ENCODE data around the gene ZFAND6. TPM values are rescaled to one million over a fixed set of nuclear protein-coding genes. Genes with fewer than 3 reads are reported as not detected.

The ZFAND6 gene
- total RNA-seq, 4 donors from 2014 or later = 71.1 to 102 (median 82.5) TPM

DNA sequence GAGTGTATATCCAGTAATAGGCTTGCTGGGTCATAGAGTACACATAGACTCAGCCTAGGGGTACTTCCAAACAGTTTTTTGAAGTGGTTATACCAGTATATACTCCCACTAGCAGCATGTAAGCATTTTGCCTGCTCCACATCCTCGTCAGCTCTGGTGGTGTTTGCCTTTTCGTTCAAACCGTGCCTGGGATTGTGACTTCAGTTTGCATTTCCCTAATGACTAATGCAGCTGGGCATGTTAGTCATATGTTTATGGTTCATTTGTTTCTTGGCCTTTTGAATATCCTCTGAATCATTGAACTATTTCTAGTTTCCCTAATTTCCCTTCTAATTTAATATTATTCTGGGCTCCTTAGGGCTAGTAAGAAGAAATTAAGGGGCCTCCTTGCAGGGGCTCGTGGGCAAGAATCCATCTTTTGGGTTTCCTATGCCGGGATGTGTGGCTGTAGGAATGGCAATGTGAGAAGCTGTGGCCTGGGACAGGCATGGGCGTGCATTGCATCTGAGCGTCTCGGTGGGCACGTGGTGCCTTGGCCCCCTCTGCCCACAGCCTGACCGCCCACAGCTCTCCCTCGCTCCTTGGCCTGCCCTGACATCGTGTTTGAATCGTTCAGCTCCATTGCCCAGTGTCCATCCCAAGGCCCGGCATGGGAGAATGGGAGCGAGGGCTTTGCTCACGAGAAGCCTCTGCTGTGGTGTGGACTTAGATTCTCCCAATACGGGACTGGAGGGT lies 119.7 kb downstream of the ZFAND6 start:
- Histone ChIP-seq H3K9me3 (no peaks in the 10 kb centered on the region), H3K4me1 (peaks cover 0 to 22% (median 15%) of the 10 kb centered on the region in 3 donors), H3K27ac (peak overlapping the region in 3 of 4 donors; percentile 42 to 63 (median 60)), H3K36me3 (peaks cover 0 to 85% (median 0%) of the 10 kb centered on the region in 3 donors), H3K27me3 (no peaks in the 10 kb centered on the region), H3K4me3 (no peak overlapping the region)
- 31 to 67% methylated on average over 4 to 15 of the region's 17 CpGs for WGBS, 2 donors
- no peak for DNase-seq
- no peak for TF ChIP-seq CTCF (IDR thresholded peaks at IDR 0.05)
- no peak for TF ChIP-seq POLR2A (IDR thresholded peaks at IDR 0.05)
- intact Hi-C loops (cut with DNase I) = no loop called here

GRCh38 chr15:80179935-80180334 lies 120.5 kb downstream of the ZFAND6 start:
- Histone ChIP-seq H3K4me1 (peaks cover 0 to 22% (median 10%) of the 10 kb centered on the region in 3 donors), H3K9me3 (no peaks in the 10 kb centered on the region), H3K36me3 (peaks cover 0 to 87% (median 0%) of the 10 kb centered on the region in 3 donors), H3K27ac (no peak overlapping the region), H3K27me3 (no peaks in the 10 kb centered on the region), H3K4me3 (no peak overlapping the region)
- intact Hi-C loops (cut with DNase I) = no loop called here
- WGBS, 2 donors = 90 to 94% methylated on average over 3 to 8 of the region's 16 CpGs
- no peak for DNase-seq
- no peak for TF ChIP-seq POLR2A (IDR thresholded peaks at IDR 0.05)
- no peak for TF ChIP-seq CTCF (IDR thresholded peaks at IDR 0.05)

DNA sequence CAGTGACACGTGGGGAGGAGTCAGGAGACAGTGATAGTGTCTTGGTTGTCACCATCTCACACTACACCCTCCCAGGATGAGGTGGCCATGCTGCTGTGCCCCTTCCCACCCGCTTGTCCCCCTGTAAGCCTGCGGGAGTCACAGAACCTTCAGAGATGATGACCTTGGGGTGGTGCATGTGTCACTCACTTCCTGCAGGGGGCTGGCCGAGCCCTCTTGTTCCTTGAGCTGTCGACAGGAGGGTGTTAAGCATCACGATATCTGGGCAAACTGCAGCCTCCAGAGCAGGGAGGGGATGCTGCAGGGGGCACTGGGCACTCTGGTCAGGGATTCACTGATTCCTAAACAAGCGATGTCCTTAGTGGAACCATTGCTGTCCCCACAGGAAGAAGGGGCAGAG lies 121.0 kb downstream of the ZFAND6 start:
- Histone ChIP-seq H3K4me1 (peaks cover 0 to 22% (median 10%) of the 10 kb centered on the region in 3 donors), H3K4me3 (no peak overlapping the region), H3K36me3 (peaks cover 0 to 87% (median 0%) of the 10 kb centered on the region in 3 donors), H3K27me3 (no peaks in the 10 kb centered on the region), H3K9me3 (no peaks in the 10 kb centered on the region), H3K27ac (no peak overlapping the region)
- TF ChIP-seq CTCF (IDR thresholded peaks at IDR 0.05) = no peak
- no peak for TF ChIP-seq POLR2A (IDR thresholded peaks at IDR 0.05)
- intact Hi-C loops (cut with DNase I) = no loop called here
- 78 to 83% methylated on average over 4 to 6 of the region's 7 CpGs for WGBS, 2 donors
- no peak for DNase-seq

DNA sequence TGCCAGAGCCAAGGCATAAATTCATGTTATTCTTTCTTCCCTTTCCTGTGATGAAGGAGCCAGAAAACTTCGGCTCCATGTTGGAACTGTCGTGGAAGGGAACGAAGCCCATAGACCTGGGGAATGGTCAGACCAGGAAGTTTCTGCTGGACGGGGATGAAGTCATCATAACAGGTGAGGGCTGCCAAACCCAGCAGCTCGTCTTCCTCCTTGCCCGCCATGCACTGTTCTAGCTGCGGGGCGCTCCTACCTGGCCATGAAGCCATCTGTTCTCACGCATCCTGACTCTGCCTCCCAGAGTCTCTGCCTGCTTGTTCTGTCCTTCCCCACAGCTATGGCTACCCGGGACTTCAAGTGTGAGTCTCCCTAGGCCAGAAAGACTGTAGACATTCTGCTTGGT lies 121.5 kb downstream of the ZFAND6 start:
- peaks cover 0 to 22% (median 10%) of the 10 kb centered on the region in 3 donors for H3K4me1 ChIP-seq
- TF ChIP-seq POLR2A (IDR thresholded peaks at IDR 0.05) = no peak
- no peak for TF ChIP-seq CTCF (IDR thresholded peaks at IDR 0.05)
- WGBS, 2 donors = 78 to 81% methylated on average over 4 to 6 of the region's 10 CpGs
- DNase-seq = no peak
- no peak overlapping the region for H3K4me3 ChIP-seq
- intact Hi-C loops (cut with DNase I) = no loop called here
- H3K27ac ChIP-seq = no peak overlapping the region
- no peaks in the 10 kb centered on the region for H3K9me3 ChIP-seq
- peaks cover 0 to 88% (median 0%) of the 10 kb centered on the region in 3 donors for H3K36me3 ChIP-seq
- H3K27me3 ChIP-seq = no peaks in the 10 kb centered on the region

- H3K27ac ChIP-seq = no peak overlapping the region
- DNase-seq = no peak
- H3K4me1 ChIP-seq = peaks cover 0 to 22% (median 10%) of the 10 kb centered on the region in 3 donors
- 43 to 46% methylated on average over 5 of the region's 5 CpGs for WGBS, 2 donors
- H3K9me3 ChIP-seq = no peaks in the 10 kb centered on the region
- peaks cover 0 to 89% (median 3%) of the 10 kb centered on the region in 3 donors for H3K36me3 ChIP-seq
- TF ChIP-seq CTCF (IDR thresholded peaks at IDR 0.05) = no peak
- no peak for TF ChIP-seq POLR2A (IDR thresholded peaks at IDR 0.05)
- intact Hi-C loops (cut with DNase I) = no loop called here
- no peak overlapping the region for H3K4me3 ChIP-seq
- H3K27me3 ChIP-seq = no peaks in the 10 kb centered on the region
These were observed 123.3 kb downstream of the ZFAND6 start for GRCh38 chr15:80182611-80183261.

Data from esophagus squamous epithelium (tissue), 5 donors.